Testis (tissue), 3 donors: Measurements from ENCODE around the gene ACOX3. TPM values are rescaled to one million over a fixed set of nuclear protein-coding genes. Genes with fewer than 3 reads are reported as not detected.

Experiments
- DNase-seq: peaks from one replicate; pipeline ENCODE4 v3.0.0-alpha.2; 2019
- H3K27ac ChIP-seq, 2 donors: fragments of 200-600 bp; sonication (generic); one replicate each; pipeline ENCODE4 v1.5.1; 2019
- H3K27me3 ChIP-seq: fragments of 200-600 bp; sonication (generic); one replicate; pipeline ENCODE4 v1.5.1; 2019
- H3K36me3 ChIP-seq: fragments of 200-600 bp; sonication (generic); one replicate; pipeline ENCODE4 v1.5.1; 2017; ENCODE audit warnings: low read depth; ENCODE audit errors: missing control alignments
- H3K4me1 ChIP-seq: fragments of 200-600 bp; sonication (generic); one replicate; pipeline ENCODE4 v1.5.1; 2019
- H3K4me3 ChIP-seq, 2 donors: fragments of 200-600 bp; sonication (generic); one replicate each; pipeline ENCODE4 v1.5.1; 2017 to 2019
- H3K9me3 ChIP-seq: fragments of 200-600 bp; sonication (generic); one replicate; pipeline ENCODE4 v1.5.1; 2017
- POLR2A ChIP-seq: fragments of 450-650 bp; IDR thresholded peaks from one replicate; pipeline ENCODE4 v1.6.1; 2017; ENCODE audit warnings: antibody characterized with exemption, mild to moderate bottlenecking, moderate library complexity
- WGBS, 2 donors: methylation state at CpG; one replicate each; pipeline ENCODE4 v1.1.5; 2018; 5-methylcytosine and 5-hydroxymethylcytosine counted together
- intact Hi-C: fragments of 100-400 bp; cut with DNase I; formaldehyde crosslinking; loops from one replicate; pipeline ENCODE4 v1.15.1; 2023; ENCODE audit warnings: low total_unique reads
- polyA plus RNA-seq: library from polyadenylated mRNA; stranded (reverse); fragments of 350-450 nt; fragmentation: Illumina TruSeq; extraction: RNeasy Lipid Tissue Mini Kit (QIAGEN cat#74804); gene quantifications from one replicate; pipeline ENCODE4 v1.2.3, GENCODE V29; 2014; ENCODE audit warnings: low read depth, low replicate concordance; ENCODE audit not compliant: insufficient read depth
- total RNA-seq, 2 donors: library from RNA; depleted of rRNA; stranded (reverse); fragments of >200 nt; gene quantifications; one replicate each; pipeline ENCODE4 v1.2.3, GENCODE V29; 2016
- TF ChIP-seq, protein P1 (sequence below), 3 experiments: fragments of 450-650 bp in 2 of 3; fragments of 200-600 bp in 1 of 3; sonication (generic) in 1 of 3; IDR thresholded peaks; one replicate each; pipeline ENCODE4 v1.5.1; 2016 to 2019; ENCODE audit warnings: antibody characterized with exemption in 3 of 3, mild to moderate bottlenecking in 2 of 3, moderate library complexity in 1 of 3

ACOX3 gene
- total and polyA plus RNA-seq, 3 donors from 2014 or later = 8.6 to 35.9 (median 29.8) TPM

DNA sequence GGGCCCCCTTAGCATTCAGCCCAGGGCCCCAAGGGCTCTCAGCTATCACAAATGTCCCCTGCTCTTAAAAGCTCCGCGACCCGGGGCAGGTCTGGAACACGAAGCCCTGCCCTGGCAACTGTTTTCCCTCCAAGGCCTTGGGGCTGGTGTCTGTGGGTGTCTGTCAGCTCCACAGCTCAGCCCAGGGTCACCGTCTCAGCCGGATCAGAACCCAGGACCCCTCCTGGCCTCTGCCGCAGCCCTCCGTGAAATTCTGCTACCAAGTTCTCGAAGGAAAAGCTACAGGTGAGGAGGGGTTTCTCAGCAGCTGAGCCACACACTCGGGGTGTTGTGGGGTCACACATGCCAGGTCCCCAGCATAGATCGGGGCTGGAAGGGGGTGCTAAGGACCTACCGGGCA, 61.2 kb downstream of the ACOX3 start:
- Histone ChIP-seq H3K27ac (no peak overlapping the region), H3K27me3 (no peaks in the 10 kb centered on the region), H3K36me3 (no peaks in the 10 kb centered on the region), H3K9me3 (no peaks in the 10 kb centered on the region), H3K4me3 (no peak overlapping the region), H3K4me1 (peaks cover 6% of the 10 kb centered on the region)
- TF ChIP-seq, protein P1, sequence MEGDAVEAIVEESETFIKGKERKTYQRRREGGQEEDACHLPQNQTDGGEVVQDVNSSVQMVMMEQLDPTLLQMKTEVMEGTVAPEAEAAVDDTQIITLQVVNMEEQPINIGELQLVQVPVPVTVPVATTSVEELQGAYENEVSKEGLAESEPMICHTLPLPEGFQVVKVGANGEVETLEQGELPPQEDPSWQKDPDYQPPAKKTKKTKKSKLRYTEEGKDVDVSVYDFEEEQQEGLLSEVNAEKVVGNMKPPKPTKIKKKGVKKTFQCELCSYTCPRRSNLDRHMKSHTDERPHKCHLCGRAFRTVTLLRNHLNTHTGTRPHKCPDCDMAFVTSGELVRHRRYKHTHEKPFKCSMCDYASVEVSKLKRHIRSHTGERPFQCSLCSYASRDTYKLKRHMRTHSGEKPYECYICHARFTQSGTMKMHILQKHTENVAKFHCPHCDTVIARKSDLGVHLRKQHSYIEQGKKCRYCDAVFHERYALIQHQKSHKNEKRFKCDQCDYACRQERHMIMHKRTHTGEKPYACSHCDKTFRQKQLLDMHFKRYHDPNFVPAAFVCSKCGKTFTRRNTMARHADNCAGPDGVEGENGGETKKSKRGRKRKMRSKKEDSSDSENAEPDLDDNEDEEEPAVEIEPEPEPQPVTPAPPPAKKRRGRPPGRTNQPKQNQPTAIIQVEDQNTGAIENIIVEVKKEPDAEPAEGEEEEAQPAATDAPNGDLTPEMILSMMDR (IDR thresholded peaks at IDR 0.05) = no peak
- no peak for TF ChIP-seq POLR2A
- DNase-seq = no peak
- intact Hi-C loops = no loop called here
- WGBS, 2 donors = 82 to 94% methylated on average over 3 to 12 of the region's 12 CpGs

DNA sequence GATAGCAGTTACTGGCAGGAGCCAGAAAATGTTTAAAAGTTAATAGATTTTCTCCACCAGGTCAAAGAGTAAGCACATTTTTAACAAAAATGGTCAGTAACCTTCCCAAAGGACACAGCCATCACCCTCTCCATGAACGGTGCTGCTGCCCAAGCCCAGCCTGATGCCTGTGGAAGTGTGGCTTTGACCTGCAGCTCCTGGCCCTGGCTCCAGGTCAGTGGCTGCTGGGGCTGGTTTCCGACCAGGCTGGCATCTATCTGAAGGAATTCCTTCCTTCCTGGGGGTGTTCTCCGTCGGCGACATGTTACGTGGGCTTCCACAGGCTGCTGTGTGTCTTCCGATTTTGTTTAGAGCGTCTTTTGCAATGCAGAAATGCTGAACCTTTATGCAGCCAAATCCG, 61.7 kb downstream of the ACOX3 start:
- H3K36me3 ChIP-seq = no peaks in the 10 kb centered on the region

DNA sequence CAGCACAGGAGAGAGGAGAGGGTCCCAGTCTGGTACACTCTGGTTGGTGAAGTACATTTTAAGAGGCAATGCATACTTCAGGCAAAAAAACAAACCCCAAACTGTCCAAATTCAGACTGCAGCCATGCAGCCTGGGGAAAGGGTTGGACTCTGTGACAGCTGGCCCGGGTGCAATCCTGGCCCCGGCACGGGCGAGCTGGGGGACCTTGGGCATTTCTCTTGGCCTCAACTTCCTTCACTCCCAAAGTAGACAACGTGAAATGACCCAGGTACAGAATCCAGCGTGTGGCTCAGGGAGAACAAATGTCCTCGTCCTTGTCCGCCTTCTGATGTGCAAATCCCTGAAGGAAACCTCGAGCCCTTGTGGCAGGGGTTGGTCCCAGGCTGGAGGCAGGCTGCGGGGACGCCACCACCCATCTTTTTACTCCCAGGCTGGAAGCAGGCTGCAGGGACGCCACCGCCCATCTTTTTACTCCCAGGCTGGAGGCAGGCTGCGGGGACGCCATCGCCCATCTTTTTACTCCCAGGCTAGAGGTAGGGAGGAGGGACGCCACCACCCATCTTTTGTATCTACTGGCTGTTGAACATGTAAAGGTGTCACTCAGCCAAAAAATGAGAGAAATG, 62.3 kb downstream of the ACOX3 start:
- Histone ChIP-seq H3K4me1 (no peaks in the 10 kb centered on the region), H3K4me3 (no peak overlapping the region), H3K9me3 (no peaks in the 10 kb centered on the region), H3K27ac (no peak overlapping the region), H3K27me3 (no peaks in the 10 kb centered on the region), H3K36me3 (no peaks in the 10 kb centered on the region)
- no peak for TF ChIP-seq POLR2A
- TF ChIP-seq, protein P1 (IDR thresholded peaks at IDR 0.05) = no peak
- intact Hi-C loops = no loop called here
- 84 to 91% methylated on average over 17 of the region's 17 CpGs for WGBS, 2 donors
- no peak for DNase-seq

More for the DNA sequence above, 61.7 kb downstream of the ACOX3 start:
- DNase-seq = no peak
- intact Hi-C loops = no loop called here
- no peak overlapping the region for H3K27ac ChIP-seq
- no peak overlapping the region for H3K4me3 ChIP-seq
- TF ChIP-seq, protein P1 (IDR thresholded peaks at IDR 0.05) = no peak
- no peak for TF ChIP-seq POLR2A
- 82 to 92% methylated on average over 8 to 9 of the region's 9 CpGs for WGBS, 2 donors
- peaks cover 3% of the 10 kb centered on the region for H3K4me1 ChIP-seq
- H3K9me3 ChIP-seq = no peaks in the 10 kb centered on the region
- H3K27me3 ChIP-seq = no peaks in the 10 kb centered on the region

DNA sequence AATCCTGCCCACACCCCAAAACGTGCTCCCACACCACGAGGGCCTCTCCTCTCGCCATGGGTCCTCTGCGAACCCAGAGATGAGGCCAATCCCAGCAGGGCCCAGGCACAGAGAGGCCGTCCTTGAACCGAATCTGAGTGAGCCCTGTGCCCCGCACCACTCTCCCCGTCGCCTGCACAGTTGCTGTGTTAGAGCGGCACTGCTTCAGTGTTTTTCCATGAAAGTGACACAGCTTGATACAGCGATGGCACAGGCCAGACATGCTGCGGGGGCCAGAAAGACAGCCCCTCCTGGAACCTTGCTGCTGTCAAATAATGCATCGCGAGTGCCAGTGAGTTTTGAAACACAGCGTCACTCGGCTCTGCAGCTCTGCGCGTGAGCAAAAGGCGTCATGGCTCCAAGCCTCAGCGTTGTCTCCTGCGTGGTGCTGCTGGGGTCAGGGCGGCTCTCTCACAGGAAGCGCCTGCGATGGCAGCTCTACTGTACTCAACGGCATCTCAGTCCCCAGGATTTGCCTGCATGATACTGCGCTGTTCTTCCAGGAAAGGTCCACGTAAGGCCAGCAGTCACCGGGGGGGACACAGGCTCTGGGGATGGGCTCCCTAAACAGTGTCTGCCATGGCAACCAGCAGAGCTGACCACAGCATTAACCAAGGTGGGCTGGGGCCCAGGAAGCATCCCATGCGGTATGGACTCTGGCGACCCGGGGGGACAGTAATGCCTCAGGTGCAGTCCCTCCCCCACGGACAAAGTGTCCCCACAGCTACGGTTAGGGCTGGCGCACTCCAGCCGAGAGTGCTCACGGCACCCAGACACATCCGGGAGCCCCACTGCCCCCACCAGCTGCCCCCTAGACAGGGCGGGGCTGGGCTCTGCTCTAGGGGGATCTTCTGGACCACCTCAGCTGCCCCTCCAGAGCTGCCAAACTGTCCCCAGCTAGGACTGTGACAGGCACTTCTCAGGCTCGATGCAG, 63.1 kb downstream of the ACOX3 start:
- no peaks in the 10 kb centered on the region for H3K4me1 ChIP-seq
- no peaks in the 10 kb centered on the region for H3K27me3 ChIP-seq
- no peak overlapping the region for H3K4me3 ChIP-seq
- no peak overlapping the region for H3K27ac ChIP-seq
- H3K36me3 ChIP-seq = no peaks in the 10 kb centered on the region
- DNase-seq = no peak
- no peaks in the 10 kb centered on the region for H3K9me3 ChIP-seq
- 91 to 95% methylated on average over 19 to 37 of the region's 39 CpGs for WGBS, 2 donors
- TF ChIP-seq, protein P1 (IDR thresholded peaks at IDR 0.05) = no peak
- TF ChIP-seq POLR2A = no peak
- intact Hi-C loops = no loop called here
